Measurements from ENCODE around the gene ADAMTSL3. TPM values are rescaled to one million over a fixed set of nuclear protein-coding genes. Genes with fewer than 3 reads are reported as not detected.
A peak's percentile ranks its signal among the peaks of the same experiment; 100 is the strongest.
"Not testable (repeated sequence)": the region's sequence is repeated elsewhere in the genome, so short reads cannot be mapped to it uniquely, and the experiment has no call there.

The ADAMTSL3 gene
- total RNA-seq, 1 experiment from 2014 or later = 2.6 TPM

GRCh38 chr15:83697716-83698115 lies 43.8 kb downstream of the ADAMTSL3 start:
- Histone ChIP-seq H3K9me3 (replicated peaks) (no peaks in the 10 kb centered on the region), H3K36me3 (no peaks in the 10 kb centered on the region), H3K27ac (no peak overlapping the region), H3K4me1 (replicated peaks) (peaks cover 40% of the 10 kb centered on the region), H3K27me3 (replicated peaks) (no peaks in the 10 kb centered on the region), H3K4me3 (no peak overlapping the region)
- DNase-seq (ENCODE audit: low read depth in 1 of 2, low spot score in 2 of 2) = no peak

GRCh38 chr15:83698294-83698693 lies 44.4 kb downstream of the ADAMTSL3 start:
- Histone ChIP-seq H3K27me3 (replicated peaks) (no peaks in the 10 kb centered on the region), H3K27ac (no peak overlapping the region), H3K36me3 (no peaks in the 10 kb centered on the region), H3K4me3 (no peak overlapping the region), H3K4me1 (replicated peaks) (peaks cover 34% of the 10 kb centered on the region), H3K9me3 (replicated peaks) (no peaks in the 10 kb centered on the region)
- peak in 1 of 2 experiments; percentile 56 for DNase-seq (ENCODE audit: low read depth in 1 of 2, low spot score in 2 of 2)

GRCh38 chr15:83699028-83699427 lies 45.1 kb downstream of the ADAMTSL3 start:
- Histone ChIP-seq H3K9me3 (replicated peaks) (no peaks in the 10 kb centered on the region), H3K36me3 (no peaks in the 10 kb centered on the region), H3K4me1 (replicated peaks) (peaks cover 27% of the 10 kb centered on the region), H3K27me3 (replicated peaks) (no peaks in the 10 kb centered on the region), H3K27ac (no peak overlapping the region), H3K4me3 (no peak overlapping the region)
- no peak for DNase-seq (ENCODE audit: low read depth in 1 of 2, low spot score in 2 of 2)

GRCh38 chr15:83700082-83700481 lies 46.2 kb downstream of the ADAMTSL3 start:
- no peak for DNase-seq (ENCODE audit: low read depth in 1 of 2, low spot score in 2 of 2)
- Histone ChIP-seq H3K36me3 (no peaks in the 10 kb centered on the region), H3K4me1 (replicated peaks) (peaks cover 18% of the 10 kb centered on the region), H3K27me3 (replicated peaks) (no peaks in the 10 kb centered on the region), H3K9me3 (replicated peaks) (no peaks in the 10 kb centered on the region), H3K27ac (no peak overlapping the region), H3K4me3 (no peak overlapping the region)

GRCh38 chr15:83702314-83702713 lies 48.4 kb downstream of the ADAMTSL3 start:
- not testable (repeated sequence) for H3K36me3 ChIP-seq

GRCh38 chr15:83708328-83708727 lies 54.4 kb downstream of the ADAMTSL3 start:
- H3K36me3 ChIP-seq = no peaks in the 10 kb centered on the region
- peaks cover 14% of the 10 kb centered on the region; the same call in 1 of the 2 replicates for H3K4me1 ChIP-seq (replicated peaks)
- no peaks in the 10 kb centered on the region for H3K27me3 ChIP-seq (replicated peaks)
- no peaks in the 10 kb centered on the region for H3K9me3 ChIP-seq (replicated peaks)
- H3K27ac ChIP-seq = no peak overlapping the region
- no peak overlapping the region for H3K4me3 ChIP-seq
- no peak for DNase-seq (ENCODE audit: low read depth in 1 of 2, low spot score in 2 of 2)

More at GRCh38 chr15:83702314-83702713, 48.4 kb downstream of the ADAMTSL3 start:
- H3K27me3 ChIP-seq (replicated peaks); H3K27ac ChIP-seq; DNase-seq (ENCODE audit: low read depth in 1 of 2, low spot score in 2 of 2); H3K4me3 ChIP-seq; H3K9me3 ChIP-seq (replicated peaks): not testable (repeated sequence)
- peaks cover 17% of the 10 kb centered on the region for H3K4me1 ChIP-seq (replicated peaks)

GRCh38 chr15:83709241-83709640 lies 55.3 kb downstream of the ADAMTSL3 start:
- H3K4me1 ChIP-seq (replicated peaks) = peaks cover 14% of the 10 kb centered on the region; the same call in 1 of the 2 replicates
- no peaks in the 10 kb centered on the region for H3K36me3 ChIP-seq
- no peaks in the 10 kb centered on the region for H3K27me3 ChIP-seq (replicated peaks)
- peak in 1 of 2 experiments; percentile 14 for DNase-seq (ENCODE audit: low read depth in 1 of 2, low spot score in 2 of 2)
- H3K9me3 ChIP-seq (replicated peaks) = no peaks in the 10 kb centered on the region
- 0 out of 2 replicates have a peak overlapping the region, but pooled peaks have one; percentile 10 for H3K27ac ChIP-seq
- H3K4me3 ChIP-seq = no peak overlapping the region

- Histone ChIP-seq H3K27me3 (replicated peaks) (no peaks in the 10 kb centered on the region), H3K4me1 (replicated peaks) (peaks cover 14% of the 10 kb centered on the region; the same call in 1 of the 2 replicates), H3K27ac (no peak overlapping the region)
Observed at GRCh38 chr15:83709811-83710210, 55.9 kb downstream of the ADAMTSL3 start.

GRCh38 chr15:83710452-83710851 lies 56.5 kb downstream of the ADAMTSL3 start:
- no peak for DNase-seq (ENCODE audit: low read depth in 1 of 2, low spot score in 2 of 2)

More at GRCh38 chr15:83709811-83710210, 55.9 kb downstream of the ADAMTSL3 start:
- Histone ChIP-seq H3K36me3 (no peaks in the 10 kb centered on the region), H3K4me3 (no peak overlapping the region), H3K9me3 (replicated peaks) (no peaks in the 10 kb centered on the region)
- no peak for DNase-seq (ENCODE audit: low read depth in 1 of 2, low spot score in 2 of 2)

GRCh38 chr15:83711236-83711635 lies 57.3 kb downstream of the ADAMTSL3 start:
- Histone ChIP-seq H3K9me3 (replicated peaks) (no peaks in the 10 kb centered on the region), H3K36me3 (no peaks in the 10 kb centered on the region), H3K4me1 (replicated peaks) (peaks cover 14% of the 10 kb centered on the region; the same call in 1 of the 2 replicates), H3K4me3 (no peak overlapping the region), H3K27ac (no peak overlapping the region), H3K27me3 (replicated peaks) (no peaks in the 10 kb centered on the region)
- no peak for DNase-seq (ENCODE audit: low read depth in 1 of 2, low spot score in 2 of 2)

More at GRCh38 chr15:83710452-83710851, 56.5 kb downstream of the ADAMTSL3 start:
- no peak overlapping the region for H3K27ac ChIP-seq
- H3K36me3 ChIP-seq = no peaks in the 10 kb centered on the region
- no peak overlapping the region for H3K4me3 ChIP-seq
- H3K4me1 ChIP-seq (replicated peaks) = peaks cover 14% of the 10 kb centered on the region; the same call in 1 of the 2 replicates
- H3K27me3 ChIP-seq (replicated peaks) = no peaks in the 10 kb centered on the region
- H3K9me3 ChIP-seq (replicated peaks) = no peaks in the 10 kb centered on the region

- H3K27ac ChIP-seq = no peak overlapping the region
- no peak for DNase-seq (ENCODE audit: low read depth in 1 of 2, low spot score in 2 of 2)
- no peak overlapping the region for H3K4me3 ChIP-seq
Observed at GRCh38 chr15:83713242-83713641, 59.3 kb downstream of the ADAMTSL3 start.

GRCh38 chr15:83714939-83715628 lies 61.2 kb downstream of the ADAMTSL3 start:
- DNase-seq (ENCODE audit: low read depth in 1 of 2, low spot score in 2 of 2) = no peak
- H3K4me1 ChIP-seq (replicated peaks) = 0 out of 2 replicates have a peak, but pooled peaks cover under 1% of the 10 kb centered on the region
- H3K9me3 ChIP-seq (replicated peaks) = no peaks in the 10 kb centered on the region
- no peaks in the 10 kb centered on the region for H3K36me3 ChIP-seq
- no peak overlapping the region for H3K4me3 ChIP-seq
- no peak overlapping the region for H3K27ac ChIP-seq
- no peaks in the 10 kb centered on the region for H3K27me3 ChIP-seq (replicated peaks)

More at GRCh38 chr15:83713242-83713641, 59.3 kb downstream of the ADAMTSL3 start:
- no peaks in the 10 kb centered on the region for H3K36me3 ChIP-seq
- peaks cover 14% of the 10 kb centered on the region; the same call in 1 of the 2 replicates for H3K4me1 ChIP-seq (replicated peaks)
- H3K27me3 ChIP-seq (replicated peaks) = no peaks in the 10 kb centered on the region
- H3K9me3 ChIP-seq (replicated peaks) = no peaks in the 10 kb centered on the region

GRCh38 chr15:83716605-83717004 lies 62.7 kb downstream of the ADAMTSL3 start:
- H3K4me1 ChIP-seq (replicated peaks) = no peaks in the 10 kb centered on the region
- no peaks in the 10 kb centered on the region for H3K36me3 ChIP-seq
- no peaks in the 10 kb centered on the region for H3K9me3 ChIP-seq (replicated peaks)
- H3K4me3 ChIP-seq = no peak overlapping the region
- DNase-seq (ENCODE audit: low read depth in 1 of 2, low spot score in 2 of 2) = no peak
- H3K27me3 ChIP-seq (replicated peaks) = no peaks in the 10 kb centered on the region
- H3K27ac ChIP-seq = no peak overlapping the region

- H3K4me3 ChIP-seq = no peak overlapping the region
- no peaks in the 10 kb centered on the region for H3K9me3 ChIP-seq (replicated peaks)
- H3K4me1 ChIP-seq (replicated peaks) = no peaks in the 10 kb centered on the region
- no peak overlapping the region for H3K27ac ChIP-seq
- no peaks in the 10 kb centered on the region for H3K36me3 ChIP-seq
- H3K27me3 ChIP-seq (replicated peaks) = no peaks in the 10 kb centered on the region
- no peak for DNase-seq (ENCODE audit: low read depth in 1 of 2, low spot score in 2 of 2)
Observed at GRCh38 chr15:83717010-83717409, 63.1 kb downstream of the ADAMTSL3 start.

All from SJSA1 (cell line).